Adrenal gland (tissue), 12 donors: ENCODE results near the gene ZIC1. TPM values are rescaled to one million over a fixed set of nuclear protein-coding genes. Genes with fewer than 3 reads are reported as not detected.

ENCODE experiments used
- DNase-seq, 7 donors: peaks; one replicate each; pipeline ENCODE4 v3.0.0-alpha.2; 2019 to 2020
- H3K27ac ChIP-seq, 5 donors: fragments of 200-600 bp; sonication (generic) in 4 of 5; 1 replicate in 3 of 5; 2 replicates in 2 of 5; pipeline versions ENCODE4 v1.5.1 to v1.8.0; 2016 to 2020; ENCODE audit warnings: mild to moderate bottlenecking in 1 of 5
- H3K27me3 ChIP-seq: fragments of 200-600 bp; 2 replicates; pipeline ENCODE4 v1.8.0; 2021
- H3K36me3 ChIP-seq, 2 donors: fragments of 200-600 bp; replicated peaks in 1 of 2; 1 replicate in 1 of 2; 2 replicates in 1 of 2; pipeline versions ENCODE4 v1.5.1 to v1.8.0; 2018 to 2022
- H3K4me1 ChIP-seq, 2 donors: fragments of 200-600 bp; replicated peaks in 1 of 2; 1 replicate in 1 of 2; 2 replicates in 1 of 2; pipeline versions ENCODE4 v1.5.1 to v1.8.0; 2018 to 2021
- H3K4me3 ChIP-seq, 4 donors: fragments of 200-600 bp; sonication (generic) in 3 of 4; one replicate each; pipeline ENCODE4 v1.5.1; 2016 to 2018
- H3K9me3 ChIP-seq, 3 donors: fragments of 200-600 bp; sonication (generic) in 1 of 3; replicated peaks in 1 of 3; 1 replicate in 2 of 3; 2 replicates in 1 of 3; pipeline versions ENCODE4 v1.5.1 to v1.8.0; 2016 to 2021
- CTCF ChIP-seq, 6 experiments: fragments of 450-650 bp in 4 of 6; fragments of 200-600 bp in 2 of 6; sonication (generic) in 1 of 6; IDR thresholded peaks; 1 replicate in 5 of 6; 2 replicates in 1 of 6; pipeline versions ENCODE4 v1.5.1 to v1.8.0; 2016 to 2021; ENCODE audit warnings: antibody characterized with exemption in 6 of 6, mild to moderate bottlenecking in 2 of 6, moderate library complexity in 1 of 6
- POLR2A ChIP-seq, 2 donors: fragments of 450-650 bp; IDR thresholded peaks; one replicate each; pipeline ENCODE4 v1.6.1; 2017; ENCODE audit warnings: antibody characterized with exemption in 2 of 2, mild to moderate bottlenecking in 2 of 2, moderate library complexity in 1 of 2
- WGBS, 4 donors: extraction: QIAGEN DNeasy Blood & Tissue Kit in 2 of 4; methylation state at CpG; one replicate each; pipeline versions ENCODE4 v1.1.5 to v1.1.7; 2013 to 2017; 5-methylcytosine and 5-hydroxymethylcytosine counted together
- intact Hi-C, 2 donors: fragments of 100-400 bp; cut with DNase I; formaldehyde crosslinking; loops; one replicate each; pipeline versions ENCODE4 v1.14.1 to v1.15.0; 2022 to 2023
- polyA plus RNA-seq, 3 donors: library from polyadenylated mRNA; stranded (reverse); fragments of 200-250 nt in 2 of 3; fragments of 350-450 nt in 1 of 3; fragmentation: Illumina TruSeq in 1 of 3; extraction: RNeasy Lipid Tissue Mini Kit (QIAGEN cat#74804) in 1 of 3; gene quantifications; one replicate each; pipeline ENCODE4 v1.2.3, GENCODE V29; 2013 to 2014
- total RNA-seq, 9 donors: library from RNA; depleted of rRNA in 4 of 9; stranded (reverse); fragments of >200 nt in 4 of 9; fragments of 120-200 nt in 1 of 9; fragmentation: NEBNext Ultra II Directional in 1 of 9; extraction: Animal tissue kit (Norgen Biotek cat#: 25700) in 1 of 9; gene quantifications; one replicate each; pipeline versions ENCODE4 v1.1.0 to v1.2.4, GENCODE V29; 2013 to 2023
- donor health status: healthy with polysubstance abuse.
- donor health status: Bipolar disorder and iron deficiency.
- donor health status: DM: yes; HTN: yes; CAD: no.
- donor health status: DM: no; HTN: no; CAD: no.
- donor health status: DM: no; HTN: no; CAD: no.
- donor health status: DM: yes; HTN: yes; CAD: no.

Gene ZIC1
- total and polyA plus RNA-seq, 12 donors, result 0.08 to 0.64 (median 0.32) TPM; not detected in 9

DNA sequence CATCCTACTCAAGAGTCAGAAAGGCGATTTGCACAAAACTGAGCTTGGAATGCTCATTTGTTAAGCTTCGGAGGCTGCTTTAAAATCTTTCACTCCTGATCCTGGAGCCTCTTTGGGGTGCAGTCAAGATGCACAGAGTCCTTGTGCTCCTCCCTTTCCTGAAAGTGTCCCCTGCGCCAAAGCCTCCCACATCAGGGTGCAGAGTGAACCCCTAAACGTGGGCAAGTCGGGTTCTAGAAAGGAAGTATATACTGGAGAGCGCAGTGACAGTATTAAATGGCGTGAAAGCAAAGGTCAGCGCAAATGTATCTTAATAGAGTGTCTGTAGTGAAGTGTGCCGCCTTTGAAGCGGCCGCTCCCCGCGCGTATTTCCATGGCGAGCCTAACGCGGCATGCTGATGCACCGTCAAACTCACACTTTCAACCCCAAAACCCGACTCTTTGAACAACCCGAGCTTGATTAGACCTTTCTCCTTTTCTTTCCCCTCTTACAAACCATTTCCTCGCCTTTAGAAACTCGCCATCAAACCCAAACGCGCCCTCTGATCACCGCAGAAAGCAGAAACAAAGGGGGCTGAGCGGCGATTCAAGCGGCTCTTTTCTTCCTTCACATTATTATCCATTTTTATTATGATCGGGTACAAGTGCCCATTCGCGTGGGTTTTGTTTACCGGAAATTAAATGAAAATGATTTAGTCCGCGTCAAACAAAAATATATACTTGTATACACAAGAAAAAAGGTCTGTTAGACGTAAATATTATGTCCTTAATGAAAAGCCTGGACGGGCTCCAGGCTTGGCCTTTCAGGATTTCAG is 21.1 kb upstream of the ZIC1 start:
- TF ChIP-seq POLR2A (IDR thresholded peaks at IDR 0.05) (no peak), CTCF (IDR thresholded peaks at IDR 0.05) (no peak)
- intact Hi-C loops, result no loop called here
- WGBS, 4 donors, result 6 to 9% (median 7%) methylated on average over 35 to 36 of the region's 36 CpGs

GRCh38 chr3:147388700-147389580 is 20.2 kb upstream of the ZIC1 start:
- intact Hi-C loops, result no loop called here
- DNase-seq, result no peak
- Histone ChIP-seq H3K27me3 (peaks cover 92% of the 10 kb centered on the region), H3K4me1 (peaks cover 0 to 7% of the 10 kb centered on the region in 2 donors), H3K9me3 (no peaks in the 10 kb centered on the region), H3K4me3 (no peak overlapping the region), H3K27ac (no peak overlapping the region), H3K36me3 (no peaks in the 10 kb centered on the region)
- WGBS, 4 donors, result 8 to 13% (median 11%) methylated on average over 25 of the region's 25 CpGs
- TF ChIP-seq CTCF (IDR thresholded peaks at IDR 0.05) (no peak), POLR2A (IDR thresholded peaks at IDR 0.05) (no peak)

More for the DNA sequence above, 21.1 kb upstream of the ZIC1 start:
- no peak overlapping the region for H3K27ac ChIP-seq
- no peak overlapping the region for H3K4me3 ChIP-seq
- H3K4me1 ChIP-seq, result no peaks in the 10 kb centered on the region
- no peaks in the 10 kb centered on the region for H3K9me3 ChIP-seq
- peaks cover 89% of the 10 kb centered on the region for H3K27me3 ChIP-seq
- no peak for DNase-seq
- H3K36me3 ChIP-seq, result no peaks in the 10 kb centered on the region

DNA sequence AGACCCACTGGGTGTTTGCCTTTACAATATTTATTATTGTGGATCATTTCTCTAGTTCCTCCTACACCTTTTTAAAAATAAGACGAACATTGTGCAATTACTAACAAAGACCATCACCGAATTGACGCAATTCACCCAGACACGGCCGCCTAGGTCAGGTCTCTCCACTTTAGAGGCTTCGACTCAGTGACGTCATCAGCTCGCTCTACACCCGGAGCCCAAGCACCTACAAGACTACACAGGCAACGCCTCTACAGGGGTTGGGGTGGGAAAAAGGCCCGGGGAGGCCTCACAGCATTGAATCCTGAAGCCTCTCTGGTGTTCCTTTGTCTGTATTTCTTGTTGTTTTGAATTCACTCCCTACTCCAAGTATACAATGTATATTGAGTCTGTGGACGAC is 19.4 kb upstream of the ZIC1 start:
- intact Hi-C loops, result no loop called here
- H3K4me3 ChIP-seq, result no peak overlapping the region
- H3K27me3 ChIP-seq, result peaks cover 90% of the 10 kb centered on the region
- no peak for DNase-seq
- no peak overlapping the region for H3K27ac ChIP-seq
- no peaks in the 10 kb centered on the region for H3K36me3 ChIP-seq
- TF ChIP-seq POLR2A (IDR thresholded peaks at IDR 0.05), result no peak
- TF ChIP-seq CTCF (IDR thresholded peaks at IDR 0.05), result no peak
- WGBS, 4 donors, result 4 to 6% (median 5%) methylated on average over 9 to 12 of the region's 12 CpGs
- H3K9me3 ChIP-seq, result no peaks in the 10 kb centered on the region
- H3K4me1 ChIP-seq, result peaks cover 0 to 7% of the 10 kb centered on the region in 2 donors
